Measurements from ENCODE around the gene PSAP. TPM values are rescaled to one million over a fixed set of nuclear protein-coding genes. Genes with fewer than 3 reads are reported as not detected.

PSAP gene
- total and polyA plus RNA-seq, 7 experiments from 2014 or later = 153 to 1,163 (median 281) TPM

- ATAC-seq (no peak), DNase-seq (no peak)
- POLR2A ChIA-PET = no interaction called here
- H3K36me3 Mint-ChIP-seq = no peaks in the 10 kb centered on the region
- peaks cover 0 to 12% (median 0%) of the 10 kb centered on the region in 5 donors for H3K27me3 Mint-ChIP-seq
- H3K4me3 Mint-ChIP-seq = no peak overlapping the region
- peaks cover 7 to 28% (median 14%) of the 10 kb centered on the region in 7 donors for H3K4me1 Mint-ChIP-seq
- H3K9me3 ChIP-seq (ENCODE audit: control insufficient read depth in 2 of 3, low read length in 3 of 3) = no peaks in the 10 kb centered on the region
- no peak overlapping the region for H3K4me3 ChIP-seq (ENCODE audit: low read length)
- no peak overlapping the region for H3K27ac ChIP-seq (ENCODE audit: low read depth, low read length)
- intact Hi-C loops (cut with micrococcal nuclease) = loop anchor here in 1 of 2 donors (10.0 kb wide), 1 partner anchor 59 kb away; no protein-coding TSS in a partner anchor
- peaks cover 0 to 11% of the 10 kb centered on the region in 2 donors for H3K4me1 ChIP-seq (ENCODE audit: control insufficient read depth in 2 of 2, insufficient read depth in 2 of 2, low read length in 2 of 2)
- CTCF ChIA-PET = interaction anchor here (7.5 kb wide), 1 partner anchor 156 kb away, joined by 111 read pairs; no protein-coding TSS in a partner anchor
- no peaks in the 10 kb centered on the region for H3K36me3 ChIP-seq (ENCODE audit: control insufficient read depth in 2 of 3, insufficient read depth in 3 of 3, low read length in 3 of 3)
- H3K27ac Mint-ChIP-seq = no peak overlapping the region
- no peaks in the 10 kb centered on the region for H3K9me3 Mint-ChIP-seq
- H3K27me3 ChIP-seq (ENCODE audit: control insufficient read depth in 2 of 2, insufficient read depth in 2 of 2, low read length in 2 of 2) = no peaks in the 10 kb centered on the region
These were observed 42.3 kb upstream of the PSAP start for GRCh38 chr10:71893258-71893815.

GRCh38 chr10:71891437-71891836 is 40.4 kb upstream of the PSAP start:
- intact Hi-C loops (cut with micrococcal nuclease) = loop anchor here in 1 of 2 donors (10.0 kb wide), 1 partner anchor 57 kb away; no protein-coding TSS in a partner anchor
- ATAC-seq = no peak

GRCh38 chr10:71889388-71889987 is 38.4 kb upstream of the PSAP start:
- ATAC-seq = no peak

More at GRCh38 chr10:71891437-71891836, 40.4 kb upstream of the PSAP start:
- Mint-ChIP-seq H3K27me3 (peaks cover 0 to 26% (median 0%) of the 10 kb centered on the region in 5 donors), H3K4me3 (peak overlapping the region in 1 of 10 donors; percentile 14), H3K27ac (peak overlapping the region in 1 of 9 donors; percentile 13), H3K9me3 (no peaks in the 10 kb centered on the region), H3K4me1 (peaks cover 7 to 19% (median 12%) of the 10 kb centered on the region in 7 donors), H3K36me3 (no peaks in the 10 kb centered on the region)
- no peak for DNase-seq
- Histone ChIP-seq H3K27me3 (ENCODE audit: control insufficient read depth in 2 of 2, insufficient read depth in 2 of 2, low read length in 2 of 2) (no peaks in the 10 kb centered on the region), H3K36me3 (ENCODE audit: control insufficient read depth in 2 of 3, insufficient read depth in 3 of 3, low read length in 3 of 3) (no peaks in the 10 kb centered on the region), H3K27ac (ENCODE audit: low read depth, low read length) (no peak overlapping the region), H3K4me3 (ENCODE audit: low read length) (no peak overlapping the region), H3K9me3 (ENCODE audit: control insufficient read depth in 2 of 3, low read length in 3 of 3) (no peaks in the 10 kb centered on the region), H3K4me1 (ENCODE audit: control insufficient read depth in 2 of 2, insufficient read depth in 2 of 2, low read length in 2 of 2) (peaks cover 0 to 5% of the 10 kb centered on the region in 2 donors)
- ChIA-PET CTCF (no interaction called here), POLR2A (no interaction called here)

GRCh38 chr10:71888623-71889387 is 37.8 kb upstream of the PSAP start:
- Histone ChIP-seq H3K4me1 (ENCODE audit: control insufficient read depth in 2 of 2, insufficient read depth in 2 of 2, low read length in 2 of 2) (peaks cover 0 to 7% of the 10 kb centered on the region in 2 donors), H3K27ac (ENCODE audit: low read depth, low read length) (peak overlapping the region; percentile 33), H3K36me3 (ENCODE audit: control insufficient read depth in 2 of 3, insufficient read depth in 3 of 3, low read length in 3 of 3) (no peaks in the 10 kb centered on the region), H3K9me3 (ENCODE audit: control insufficient read depth in 2 of 3, low read length in 3 of 3) (no peaks in the 10 kb centered on the region), H3K4me3 (ENCODE audit: low read length) (peak overlapping the region; percentile 86), H3K27me3 (ENCODE audit: control insufficient read depth in 2 of 2, insufficient read depth in 2 of 2, low read length in 2 of 2) (no peaks in the 10 kb centered on the region)
- CTCF ChIA-PET = interaction anchor here (1.3 kb wide), 1 partner anchor 160 kb away, joined by 5 read pairs; no protein-coding TSS in a partner anchor
- peaks cover 0 to 23% (median 0%) of the 10 kb centered on the region in 5 donors for H3K27me3 Mint-ChIP-seq
- DNase-seq = peak; percentile 27 to 65 (median 51)
- POLR2A ChIA-PET = no interaction called here
- H3K4me3 Mint-ChIP-seq = peak overlapping the region; percentile 89 to 95 (median 92)
- peaks cover 11 to 19% (median 16%) of the 10 kb centered on the region in 7 donors for H3K4me1 Mint-ChIP-seq
- peak overlapping the region in 8 of 9 donors; percentile 51 to 94 (median 79) for H3K27ac Mint-ChIP-seq
- H3K36me3 Mint-ChIP-seq = no peaks in the 10 kb centered on the region
- intact Hi-C loops (cut with micrococcal nuclease) = loop anchor here in 1 of 2 donors (2.0 kb wide), 1 partner anchor 50 kb away; no protein-coding TSS in a partner anchor
- peak; percentile 86 for ATAC-seq
- no peaks in the 10 kb centered on the region for H3K9me3 Mint-ChIP-seq

More at GRCh38 chr10:71889388-71889987, 38.4 kb upstream of the PSAP start:
- Histone ChIP-seq H3K4me1 (ENCODE audit: control insufficient read depth in 2 of 2, insufficient read depth in 2 of 2, low read length in 2 of 2) (peaks cover 0 to 5% of the 10 kb centered on the region in 2 donors), H3K36me3 (ENCODE audit: control insufficient read depth in 2 of 3, insufficient read depth in 3 of 3, low read length in 3 of 3) (no peaks in the 10 kb centered on the region), H3K27ac (ENCODE audit: low read depth, low read length) (peak overlapping the region; percentile 2), H3K27me3 (ENCODE audit: control insufficient read depth in 2 of 2, insufficient read depth in 2 of 2, low read length in 2 of 2) (no peaks in the 10 kb centered on the region), H3K9me3 (ENCODE audit: control insufficient read depth in 2 of 3, low read length in 3 of 3) (no peaks in the 10 kb centered on the region), H3K4me3 (ENCODE audit: low read length) (peak overlapping the region; percentile 86)
- no peaks in the 10 kb centered on the region for H3K36me3 Mint-ChIP-seq
- peaks cover 0 to 23% (median 0%) of the 10 kb centered on the region in 5 donors for H3K27me3 Mint-ChIP-seq
- CTCF ChIA-PET = interaction anchor here (0.6 to 1.3 kb wide), 3 partner anchors 8 to 1000 kb away, joined by 3 to 5 read pairs (median 4); no protein-coding TSS in a partner anchor
- DNase-seq = no peak
- peak overlapping the region in 7 of 9 donors; percentile 51 to 94 (median 79) for H3K27ac Mint-ChIP-seq
- H3K9me3 Mint-ChIP-seq = no peaks in the 10 kb centered on the region
- H3K4me1 Mint-ChIP-seq = peaks cover 11 to 19% (median 16%) of the 10 kb centered on the region in 7 donors
- H3K4me3 Mint-ChIP-seq = peak overlapping the region; percentile 89 to 95 (median 92)
- POLR2A ChIA-PET = no interaction called here
- intact Hi-C loops (cut with micrococcal nuclease) = loop anchor here in 1 of 2 donors (2.0 kb wide), 1 partner anchor 51 kb away; no protein-coding TSS in a partner anchor

GRCh38 chr10:71888248-71888622 is 37.2 kb upstream of the PSAP start:
- Mint-ChIP-seq H3K36me3 (no peaks in the 10 kb centered on the region), H3K4me3 (peak overlapping the region; percentile 89 to 95 (median 92)), H3K9me3 (no peaks in the 10 kb centered on the region), H3K27me3 (peaks cover 0 to 23% (median 0%) of the 10 kb centered on the region in 5 donors), H3K27ac (peak overlapping the region in 7 of 9 donors; percentile 36 to 86 (median 79)), H3K4me1 (peaks cover 12 to 22% (median 21%) of the 10 kb centered on the region in 7 donors)
- Histone ChIP-seq H3K4me1 (ENCODE audit: control insufficient read depth in 2 of 2, insufficient read depth in 2 of 2, low read length in 2 of 2) (peaks cover 0 to 13% of the 10 kb centered on the region in 2 donors), H3K36me3 (ENCODE audit: control insufficient read depth in 2 of 3, insufficient read depth in 3 of 3, low read length in 3 of 3) (no peaks in the 10 kb centered on the region), H3K4me3 (ENCODE audit: low read length) (peak overlapping the region; percentile 86), H3K27ac (ENCODE audit: low read depth, low read length) (no peak overlapping the region), H3K27me3 (ENCODE audit: control insufficient read depth in 2 of 2, insufficient read depth in 2 of 2, low read length in 2 of 2) (no peaks in the 10 kb centered on the region), H3K9me3 (ENCODE audit: control insufficient read depth in 2 of 3, low read length in 3 of 3) (no peaks in the 10 kb centered on the region)
- ChIA-PET CTCF (no interaction called here), POLR2A (no interaction called here)
- intact Hi-C loops (cut with micrococcal nuclease) = loop anchor here in 1 of 2 donors (2.0 kb wide), 1 partner anchor 49 kb away; no protein-coding TSS in a partner anchor
- ATAC-seq = no peak
- no peak for DNase-seq

GRCh38 chr10:71887743-71888142 is 36.7 kb upstream of the PSAP start:
- intact Hi-C loops (cut with micrococcal nuclease) = loop anchor here in 1 of 2 donors (2.0 kb wide), 1 partner anchor 49 kb away; no protein-coding TSS in a partner anchor
- Histone ChIP-seq H3K4me3 (ENCODE audit: low read length) (no peak overlapping the region), H3K27me3 (ENCODE audit: control insufficient read depth in 2 of 2, insufficient read depth in 2 of 2, low read length in 2 of 2) (no peaks in the 10 kb centered on the region), H3K9me3 (ENCODE audit: control insufficient read depth in 2 of 3, low read length in 3 of 3) (no peaks in the 10 kb centered on the region), H3K27ac (ENCODE audit: low read depth, low read length) (no peak overlapping the region), H3K4me1 (ENCODE audit: control insufficient read depth in 2 of 2, insufficient read depth in 2 of 2, low read length in 2 of 2) (peaks cover 0 to 18% of the 10 kb centered on the region in 2 donors), H3K36me3 (ENCODE audit: control insufficient read depth in 2 of 3, insufficient read depth in 3 of 3, low read length in 3 of 3) (no peaks in the 10 kb centered on the region)
- CTCF ChIA-PET = no interaction called here
- no peaks in the 10 kb centered on the region for H3K9me3 Mint-ChIP-seq
- peaks cover 0 to 23% (median 0%) of the 10 kb centered on the region in 5 donors for H3K27me3 Mint-ChIP-seq
- no peak for ATAC-seq
- H3K4me1 Mint-ChIP-seq = peaks cover 14 to 26% (median 26%) of the 10 kb centered on the region in 7 donors
- peak overlapping the region in 7 of 10 donors; percentile 21 to 95 (median 94) for H3K4me3 Mint-ChIP-seq
- peak overlapping the region in 1 of 9 donors; percentile 85 for H3K27ac Mint-ChIP-seq
- POLR2A ChIA-PET = no interaction called here
- DNase-seq = no peak
- no peaks in the 10 kb centered on the region for H3K36me3 Mint-ChIP-seq

All from naive thymus-derived CD4-positive, alpha-beta T cell (primary cell).